ENCODE results near the gene UNK.

The UNK gene

GRCh38 chr17:75834279-75834920 is 49.8 kb downstream of the UNK start:
- TF ChIP-seq LEF1 (IDR thresholded peaks at IDR 0.05; ENCODE audit: borderline replicate concordance) (no peak), ARNT (IDR thresholded peaks at IDR 0.05) (no peak), SP1 (IDR thresholded peaks at IDR 0.05) (no peak), PKNOX1 (IDR thresholded peaks at IDR 0.05) (no peak), ELF4 (IDR thresholded peaks at IDR 0.05) (no peak), HDGF (IDR thresholded peaks at IDR 0.05; ENCODE audit: borderline replicate concordance) (no peak), NFRKB (IDR thresholded peaks at IDR 0.05) (no peak)
- no peak for DNase-seq (ENCODE audit: extremely low spot score)
- ChIA-PET POLR2A (interaction anchor here (3.1 kb wide), 2 partner anchors 21 to 55 kb away, joined by 12 to 18 read pairs; partner anchors contain the start of gene WBP2), CTCF (no interaction called here)

DNA sequence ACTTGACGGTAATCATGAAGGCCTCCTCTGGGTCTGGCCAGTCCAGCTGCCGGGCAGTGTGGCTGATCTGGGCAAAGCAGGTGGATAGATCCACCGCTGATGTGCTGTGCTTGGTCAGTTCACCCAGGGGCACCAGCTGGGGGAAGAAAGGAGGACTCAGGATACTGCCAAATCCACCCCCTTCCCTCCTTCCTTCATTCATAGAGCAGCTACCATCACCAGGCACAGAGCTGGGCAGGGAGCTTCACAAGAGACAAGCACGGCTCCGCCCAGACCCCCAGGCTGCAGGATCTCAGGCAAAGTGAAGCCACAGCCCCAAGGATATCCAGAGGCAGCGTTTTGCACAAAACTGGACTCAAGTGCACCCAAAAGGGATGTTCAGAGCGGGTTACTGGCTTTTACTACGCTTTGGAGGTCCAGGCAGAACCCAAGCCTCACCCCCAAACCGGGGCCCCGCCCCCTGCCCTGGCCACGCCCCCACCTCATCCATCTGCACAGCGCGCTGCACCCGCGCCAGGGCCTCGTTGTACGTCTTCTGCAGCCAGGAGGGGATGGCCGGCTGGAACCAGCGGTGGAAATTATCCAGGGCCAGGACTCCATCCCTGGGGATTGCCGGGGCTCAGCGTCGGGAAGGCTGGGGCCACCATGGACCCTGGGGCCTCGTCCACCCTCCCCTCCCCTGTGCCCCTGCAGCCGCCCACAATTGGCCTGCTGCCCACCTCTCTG is 50.5 kb downstream of the UNK start:
- ChIA-PET CTCF (no interaction called here), POLR2A (interaction anchor here (3.1 kb wide), 2 partner anchors 20 to 55 kb away, joined by 12 to 18 read pairs; partner anchors contain the start of gene WBP2)
- TF ChIP-seq FOXM1 (IDR thresholded peaks at IDR 0.05; ENCODE audit: borderline replicate concordance) (no peak), SUZ12 (IDR thresholded peaks at IDR 0.05) (no peak), BHLHE40 (IDR thresholded peaks at IDR 0.05; ENCODE audit: borderline replicate concordance) (no peak), ELF4 (IDR thresholded peaks at IDR 0.05) (no peak), TARDBP (IDR thresholded peaks at IDR 0.05) (no peak), SP1 (IDR thresholded peaks at IDR 0.05) (no peak)
- DNase-seq (ENCODE audit: extremely low spot score) = no peak

DNA sequence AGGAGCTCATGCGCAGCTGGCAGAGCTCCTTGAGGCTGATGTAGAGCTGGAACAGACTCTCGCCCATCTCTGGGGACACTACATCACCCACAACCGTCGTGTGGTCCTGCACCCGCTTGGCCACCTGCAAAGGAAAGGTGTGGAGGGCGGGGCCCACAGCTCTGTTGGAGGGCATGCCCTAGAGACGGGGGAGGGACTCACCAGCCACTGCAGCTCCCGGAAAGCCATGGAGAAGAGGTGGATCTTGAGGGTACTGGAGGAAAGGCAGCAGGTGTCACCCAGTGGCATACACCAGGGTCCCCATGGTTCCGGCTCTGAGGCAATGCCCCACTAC is 51.0 kb downstream of the UNK start:
- no peak for DNase-seq (ENCODE audit: extremely low spot score)
- ChIA-PET POLR2A (interaction anchor here (3.1 kb wide), 1 partner anchor 20 kb away, joined by 12 read pairs; the partner anchor contains the start of gene WBP2), CTCF (no interaction called here)
- TF ChIP-seq CTBP1 (IDR thresholded peaks at IDR 0.05; ENCODE audit: borderline replicate concordance) (no peak), TARDBP (IDR thresholded peaks at IDR 0.05) (no peak), BHLHE40 (IDR thresholded peaks at IDR 0.05; ENCODE audit: borderline replicate concordance) (no peak), FOXK2 (IDR thresholded peaks at IDR 0.05) (no peak), FOXA1 (IDR thresholded peaks at IDR 0.05) (no peak), L3MBTL2 (conservative IDR thresholded peaks at IDR 0.05) (no peak), ELF4 (IDR thresholded peaks at IDR 0.05) (no peak), FOXM1 (IDR thresholded peaks at IDR 0.05; ENCODE audit: borderline replicate concordance) (no peak)

- ChIA-PET CTCF (interaction anchor here (0.7 kb wide), 2 partner anchors 24 to 60 kb away, joined by 3 to 4 read pairs; partner anchors contain the start of gene TRIM65), POLR2A (interaction anchor here (1.0 kb wide), 2 partner anchors 18 to 57 kb away, joined by 4 to 7 read pairs; partner anchors contain the start of gene WBP2)
- DNase-seq (ENCODE audit: extremely low spot score) = no peak
- TF ChIP-seq ZNF384 (IDR thresholded peaks at IDR 0.05) = no peak
- TF ChIP-seq HDGF (IDR thresholded peaks at IDR 0.05; ENCODE audit: borderline replicate concordance) = no peak
- TF ChIP-seq BHLHE40 (IDR thresholded peaks at IDR 0.05; ENCODE audit: borderline replicate concordance) = no peak
- no peak for TF ChIP-seq PKNOX1 (IDR thresholded peaks at IDR 0.05)
- TF ChIP-seq CTBP1 (IDR thresholded peaks at IDR 0.05; ENCODE audit: borderline replicate concordance) = no peak
- no peak for TF ChIP-seq FOXK2 (IDR thresholded peaks at IDR 0.05)
- no peak for TF ChIP-seq SUZ12 (IDR thresholded peaks at IDR 0.05)
- TF ChIP-seq LEF1 (IDR thresholded peaks at IDR 0.05; ENCODE audit: borderline replicate concordance) = no peak
- TF ChIP-seq ARNT (IDR thresholded peaks at IDR 0.05) = no peak
- TF ChIP-seq ELF4 (IDR thresholded peaks at IDR 0.05) = no peak
- TF ChIP-seq L3MBTL2 (conservative IDR thresholded peaks at IDR 0.05) = no peak
These were observed 52.0 kb downstream of the UNK start for GRCh38 chr17:75836605-75837004.

DNA sequence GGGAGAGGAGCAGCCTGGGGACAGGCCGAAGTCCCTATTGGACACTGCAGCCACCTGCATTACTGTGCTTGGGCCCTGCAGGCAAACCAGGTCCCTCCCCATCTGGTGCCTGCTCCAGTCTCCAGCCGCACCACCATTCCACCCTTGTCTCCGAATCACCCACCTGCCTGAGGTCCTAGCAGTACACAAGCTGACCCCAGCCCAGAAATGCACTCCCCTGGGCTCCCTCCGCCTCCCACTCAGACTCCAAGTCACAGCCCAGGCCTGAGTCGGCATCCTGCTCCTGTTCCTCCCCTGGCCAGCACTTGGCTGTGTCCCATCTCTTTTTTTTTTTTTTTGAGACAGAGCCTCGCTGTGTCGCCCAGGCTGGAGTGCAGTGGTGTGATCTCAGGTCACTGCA is 53.3 kb downstream of the UNK start:
- DNase-seq (ENCODE audit: extremely low spot score) = no peak
- TF ChIP-seq FOXM1 (IDR thresholded peaks at IDR 0.05; ENCODE audit: borderline replicate concordance) (no peak), ZNF384 (IDR thresholded peaks at IDR 0.05) (no peak), HDGF (IDR thresholded peaks at IDR 0.05; ENCODE audit: borderline replicate concordance) (no peak), CTBP1 (IDR thresholded peaks at IDR 0.05; ENCODE audit: borderline replicate concordance) (no peak), SUZ12 (IDR thresholded peaks at IDR 0.05) (no peak), TARDBP (IDR thresholded peaks at IDR 0.05) (no peak), ARNT (IDR thresholded peaks at IDR 0.05) (no peak), FOXK2 (IDR thresholded peaks at IDR 0.05) (no peak), FOXA1 (IDR thresholded peaks at IDR 0.05) (no peak), NFRKB (IDR thresholded peaks at IDR 0.05) (no peak), PKNOX1 (IDR thresholded peaks at IDR 0.05) (no peak), SP1 (IDR thresholded peaks at IDR 0.05) (no peak)
- CTCF ChIA-PET = no interaction called here
- POLR2A ChIA-PET = interaction anchor here (0.6 kb wide), 1 partner anchor 58 kb away, joined by 3 read pairs; a partner anchor contains a TSS

GRCh38 chr17:75838410-75838809 is 53.8 kb downstream of the UNK start:
- DNase-seq (ENCODE audit: extremely low spot score) = no peak
- TF ChIP-seq LEF1 (IDR thresholded peaks at IDR 0.05; ENCODE audit: borderline replicate concordance) (no peak), PKNOX1 (IDR thresholded peaks at IDR 0.05) (no peak), L3MBTL2 (conservative IDR thresholded peaks at IDR 0.05) (no peak), HDGF (IDR thresholded peaks at IDR 0.05; ENCODE audit: borderline replicate concordance) (no peak), CTBP1 (IDR thresholded peaks at IDR 0.05; ENCODE audit: borderline replicate concordance) (no peak), ARNT (IDR thresholded peaks at IDR 0.05) (no peak), ELF4 (IDR thresholded peaks at IDR 0.05) (no peak)
- POLR2A ChIA-PET = interaction anchor here (0.6 kb wide), 1 partner anchor 59 kb away, joined by 3 read pairs; a partner anchor contains a TSS
- CTCF ChIA-PET = interaction anchor here (1.3 kb wide), 1 partner anchor 10 kb away, joined by 5 read pairs; no protein-coding TSS in a partner anchor

Data from HEK293T (cell line).